Vagina (tissue), 2 donors: ENCODE results near the gene TSHZ1.
A peak's percentile ranks its signal among the peaks of the same experiment; 100 is the strongest.

Experiments
- POLR2A ChIP-seq, 2 donors: fragments of 450-650 bp; IDR thresholded peaks; one replicate each; pipeline ENCODE4 v1.6.1; 2017; ENCODE audit warnings: antibody characterized with exemption in 2 of 2, mild to moderate bottlenecking in 2 of 2, moderate library complexity in 2 of 2
- POLR2AphosphoS5 ChIP-seq, 2 donors: sonication (generic); formaldehyde crosslinking; IDR thresholded peaks; one replicate each; pipeline ENCODE4 v1.9.0; 2017; ENCODE audit warnings: antibody characterized with exemption in 2 of 2, mild to moderate bottlenecking in 2 of 2, low read depth in 1 of 2; ENCODE audit not compliant: insufficient read depth in 1 of 2
- TF ChIP-seq, protein P1 (sequence below), 3 experiments: fragments of 450-650 bp in 2 of 3; fragments of 200-600 bp in 1 of 3; sonication (generic) in 1 of 3; IDR thresholded peaks; one replicate each; pipeline ENCODE4 v1.5.1; 2017 to 2019; ENCODE audit warnings: antibody characterized with exemption in 3 of 3, mild to moderate bottlenecking in 2 of 3, moderate library complexity in 2 of 3

DNA sequence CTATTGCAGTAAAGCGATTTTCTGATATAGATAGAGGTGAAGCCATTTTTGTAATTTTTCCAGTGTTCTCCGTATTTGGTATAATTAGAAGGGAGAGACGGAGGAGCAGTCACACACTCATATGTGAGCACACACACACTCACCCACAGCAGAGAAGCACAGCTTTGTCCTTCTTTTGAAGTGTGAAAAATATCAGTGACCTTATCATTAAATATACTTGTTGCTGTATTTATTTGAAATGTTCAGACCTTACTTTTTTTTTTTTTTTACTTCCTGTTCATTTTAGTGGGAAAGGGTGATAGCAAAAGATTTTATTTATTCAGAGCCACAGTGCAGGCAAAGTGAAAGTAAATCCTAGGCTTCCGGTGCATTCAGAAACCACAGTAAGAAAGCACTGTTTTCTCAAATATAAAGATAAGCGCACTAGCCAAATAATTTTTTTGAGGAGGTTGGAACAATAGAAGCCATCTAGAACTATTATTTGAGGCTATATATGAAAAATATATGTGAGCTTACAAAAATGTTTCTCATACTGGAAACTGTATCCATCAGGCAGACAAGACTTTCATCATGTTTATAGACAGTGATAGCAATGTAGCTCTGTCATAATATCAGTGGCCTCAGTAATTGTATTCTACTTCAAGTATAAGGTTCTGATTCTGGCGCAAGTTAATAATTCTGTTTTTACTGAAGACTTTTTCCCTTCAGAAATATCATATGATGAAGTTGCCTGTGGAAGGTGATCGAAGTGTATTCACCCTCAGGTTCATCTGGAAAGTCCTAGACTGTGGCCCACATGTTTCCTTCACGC lies 37.2 kb downstream of the TSHZ1 start:
- TF ChIP-seq, protein P1, sequence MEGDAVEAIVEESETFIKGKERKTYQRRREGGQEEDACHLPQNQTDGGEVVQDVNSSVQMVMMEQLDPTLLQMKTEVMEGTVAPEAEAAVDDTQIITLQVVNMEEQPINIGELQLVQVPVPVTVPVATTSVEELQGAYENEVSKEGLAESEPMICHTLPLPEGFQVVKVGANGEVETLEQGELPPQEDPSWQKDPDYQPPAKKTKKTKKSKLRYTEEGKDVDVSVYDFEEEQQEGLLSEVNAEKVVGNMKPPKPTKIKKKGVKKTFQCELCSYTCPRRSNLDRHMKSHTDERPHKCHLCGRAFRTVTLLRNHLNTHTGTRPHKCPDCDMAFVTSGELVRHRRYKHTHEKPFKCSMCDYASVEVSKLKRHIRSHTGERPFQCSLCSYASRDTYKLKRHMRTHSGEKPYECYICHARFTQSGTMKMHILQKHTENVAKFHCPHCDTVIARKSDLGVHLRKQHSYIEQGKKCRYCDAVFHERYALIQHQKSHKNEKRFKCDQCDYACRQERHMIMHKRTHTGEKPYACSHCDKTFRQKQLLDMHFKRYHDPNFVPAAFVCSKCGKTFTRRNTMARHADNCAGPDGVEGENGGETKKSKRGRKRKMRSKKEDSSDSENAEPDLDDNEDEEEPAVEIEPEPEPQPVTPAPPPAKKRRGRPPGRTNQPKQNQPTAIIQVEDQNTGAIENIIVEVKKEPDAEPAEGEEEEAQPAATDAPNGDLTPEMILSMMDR (IDR thresholded peaks at IDR 0.05), result no peak
- TF ChIP-seq POLR2A (IDR thresholded peaks at IDR 0.05) (no peak), POLR2AphosphoS5 (IDR thresholded peaks at IDR 0.05; ENCODE audit: insufficient read depth in 1 of 2, low read depth in 1 of 2) (peak in 1 of 2 donors; percentile 59)
